Natural killer cell treated with Interleukin-12 subunit alpha and Interleukin-12 subunit beta and Interleukin-15 and Interleukin-18, amount 100 ng/mL, for 72 hours (primary cell): Measurements from ENCODE around the gene GPR37L1. TPM values are rescaled to one million over a fixed set of nuclear protein-coding genes. Genes with fewer than 3 reads are reported as not detected.

Source experiments
- ATAC-seq, 2 donors: fragments of 150-1000 bp; cut with Tn5 transposase in 1 of 2; sonication (Bioruptor Pico), chemical (Tn5 transposase) in 1 of 2; 2 replicates each; pipeline ENCODE4 v1.10.0; 2021
- DNase-seq: peaks from one replicate; pipeline ENCODE4 v3.0.0; 2022; ENCODE audit warnings: low spot score
- H3K27ac Mint-ChIP-seq, 2 donors: 1 replicate in 1 of 2; 2 replicates in 1 of 2; pipeline ENCODE4 v1.8.0; 2022; ENCODE audit warnings: mixed read lengths in 2 of 2, mild to moderate bottlenecking in 1 of 2, moderate library complexity in 1 of 2
- H3K27me3 Mint-ChIP-seq, 2 donors: 1 replicate in 1 of 2; 2 replicates in 1 of 2; pipeline ENCODE4 v1.8.0; 2022; ENCODE audit warnings: mixed read lengths in 2 of 2
- H3K36me3 Mint-ChIP-seq: one replicate; pipeline ENCODE4 v1.8.0; 2022; ENCODE audit warnings: mixed read lengths
- H3K4me1 Mint-ChIP-seq, 2 donors: 1 replicate in 1 of 2; 2 replicates in 1 of 2; pipeline ENCODE4 v1.8.0; 2022; ENCODE audit warnings: low read depth in 2 of 2, mixed read lengths in 2 of 2, mild to moderate bottlenecking in 1 of 2
- H3K4me3 Mint-ChIP-seq: one replicate; pipeline ENCODE4 v1.8.0; 2022; ENCODE audit warnings: mixed read lengths
- H3K9me3 Mint-ChIP-seq: 2 replicates; pipeline ENCODE4 v1.8.0; 2022; ENCODE audit warnings: mixed read lengths
- total RNA-seq, 2 donors: library from RNA; stranded (reverse); gene quantifications; one replicate each; pipeline ENCODE4 v1.2.3, GENCODE V29; 2022

Gene GPR37L1
- total RNA-seq, 2 donors from 2014 or later, result not detected

- Mint-ChIP-seq H3K27ac (no peak overlapping the region), H3K4me3 (no peak overlapping the region), H3K4me1 (no peaks in the 10 kb centered on the region), H3K27me3 (peaks cover 10 to 13% of the 10 kb centered on the region in 2 donors), H3K9me3 (no peaks in the 10 kb centered on the region), H3K36me3 (no peaks in the 10 kb centered on the region)
- no peak for ATAC-seq
- no peak for DNase-seq
Measured at GRCh38 chr1:202117898-202118371, 4.8 kb upstream of the GPR37L1 start.

DNA sequence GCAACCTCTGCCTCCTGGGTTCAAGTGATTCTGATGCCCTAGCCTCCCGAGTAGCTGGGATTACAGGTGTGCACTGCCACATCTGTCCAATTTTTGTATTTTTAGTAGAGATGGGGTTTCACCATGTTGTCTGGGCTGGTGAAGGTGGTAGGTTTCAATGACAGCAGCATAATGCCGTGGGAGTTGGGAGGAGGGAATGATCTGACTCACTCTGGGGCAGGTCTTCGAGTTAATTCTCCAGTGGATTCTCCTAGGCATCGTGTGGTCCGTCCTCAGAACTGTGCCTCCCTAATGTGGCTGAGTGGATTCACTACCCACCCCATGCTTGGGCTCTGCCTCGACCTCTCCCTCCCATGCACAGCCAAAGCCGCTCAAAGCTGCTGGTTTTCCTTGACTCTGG, 1.7 kb upstream of the GPR37L1 start:
- no peaks in the 10 kb centered on the region for H3K4me1 Mint-ChIP-seq
- no peak overlapping the region for H3K4me3 Mint-ChIP-seq
- H3K27me3 Mint-ChIP-seq, result peaks cover 6 to 13% of the 10 kb centered on the region in 2 donors
- H3K27ac Mint-ChIP-seq, result no peak overlapping the region
- H3K36me3 Mint-ChIP-seq, result no peaks in the 10 kb centered on the region
- DNase-seq (no peak), ATAC-seq (no peak)
- H3K9me3 Mint-ChIP-seq, result no peaks in the 10 kb centered on the region

- DNase-seq (no peak), ATAC-seq (no peak)
- H3K4me3 Mint-ChIP-seq, result no peak overlapping the region
- H3K9me3 Mint-ChIP-seq, result no peaks in the 10 kb centered on the region
- no peak overlapping the region for H3K27ac Mint-ChIP-seq
- H3K36me3 Mint-ChIP-seq, result no peaks in the 10 kb centered on the region
- H3K27me3 Mint-ChIP-seq, result peaks cover 10 to 13% of the 10 kb centered on the region in 2 donors
- H3K4me1 Mint-ChIP-seq, result no peaks in the 10 kb centered on the region
Measured at GRCh38 chr1:202123336-202123813, 658 bp downstream of the GPR37L1 start.

DNA sequence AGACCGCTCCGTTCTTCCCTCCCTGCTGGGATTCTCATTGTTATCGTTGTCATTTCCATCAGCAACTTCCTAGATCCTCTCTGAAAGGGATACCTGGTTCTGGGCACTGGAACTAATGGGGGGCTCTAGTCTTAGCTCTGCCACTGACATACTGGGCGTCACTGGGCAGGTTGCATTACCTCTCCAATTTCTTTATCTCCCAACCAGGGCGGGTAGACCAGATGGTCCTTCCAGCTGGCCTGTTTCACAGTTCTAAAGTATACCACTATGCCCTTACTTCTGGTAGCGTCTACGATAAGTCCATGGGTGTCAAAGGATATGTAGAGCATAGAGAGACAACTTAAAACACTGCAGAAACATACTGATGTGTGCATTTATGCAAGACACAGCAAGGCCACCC, 1.4 kb downstream of the GPR37L1 start:
- H3K9me3 Mint-ChIP-seq, result no peaks in the 10 kb centered on the region
- H3K4me3 Mint-ChIP-seq, result no peak overlapping the region
- no peaks in the 10 kb centered on the region for H3K4me1 Mint-ChIP-seq
- no peak overlapping the region for H3K27ac Mint-ChIP-seq
- H3K27me3 Mint-ChIP-seq, result peaks cover 10 to 13% of the 10 kb centered on the region in 2 donors
- DNase-seq, result no peak
- ATAC-seq, result no peak
- H3K36me3 Mint-ChIP-seq, result no peaks in the 10 kb centered on the region

GRCh38 chr1:202125611-202126010, 2.9 kb downstream of the GPR37L1 start:
- ATAC-seq (no peak), DNase-seq (no peak)
- Mint-ChIP-seq H3K27ac (no peak overlapping the region), H3K9me3 (no peaks in the 10 kb centered on the region), H3K4me3 (no peak overlapping the region), H3K4me1 (no peaks in the 10 kb centered on the region), H3K27me3 (peaks cover 10 to 13% of the 10 kb centered on the region in 2 donors), H3K36me3 (no peaks in the 10 kb centered on the region)

DNA sequence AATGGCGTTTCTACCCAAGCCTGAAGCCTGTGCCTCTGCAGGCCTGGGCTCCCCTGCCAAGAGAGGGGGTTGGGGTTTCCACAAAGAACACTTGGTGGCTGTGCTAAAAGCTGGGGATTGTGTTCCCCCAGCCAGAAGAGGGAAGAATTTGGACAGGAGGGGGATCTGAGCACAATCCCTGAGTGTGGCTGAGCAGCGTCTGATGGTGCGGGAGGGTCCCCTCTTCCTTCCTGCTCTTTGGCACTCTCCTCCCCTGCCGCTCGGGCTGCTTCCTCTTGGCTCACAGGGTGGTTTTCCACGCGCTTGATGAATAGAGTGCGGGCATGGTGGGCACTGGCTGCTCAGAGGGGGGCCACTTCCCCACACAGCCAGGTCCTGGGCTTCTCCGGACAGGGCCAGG, 3.7 kb downstream of the GPR37L1 start:
- no peak overlapping the region for H3K27ac Mint-ChIP-seq

GRCh38 chr1:202127061-202127460, 4.3 kb downstream of the GPR37L1 start:
- H3K4me1 Mint-ChIP-seq, result no peaks in the 10 kb centered on the region
- H3K27me3 Mint-ChIP-seq, result peaks cover 4 to 5% of the 10 kb centered on the region in 2 donors
- H3K27ac Mint-ChIP-seq, result no peak overlapping the region
- ATAC-seq, result no peak
- no peak overlapping the region for H3K4me3 Mint-ChIP-seq
- H3K9me3 Mint-ChIP-seq, result no peaks in the 10 kb centered on the region
- H3K36me3 Mint-ChIP-seq, result no peaks in the 10 kb centered on the region
- no peak for DNase-seq

More for the DNA sequence above, 3.7 kb downstream of the GPR37L1 start:
- no peaks in the 10 kb centered on the region for H3K4me1 Mint-ChIP-seq
- no peaks in the 10 kb centered on the region for H3K36me3 Mint-ChIP-seq
- no peaks in the 10 kb centered on the region for H3K9me3 Mint-ChIP-seq
- no peak for DNase-seq
- no peak for ATAC-seq
- H3K4me3 Mint-ChIP-seq, result no peak overlapping the region
- peaks cover 9 to 10% of the 10 kb centered on the region in 2 donors for H3K27me3 Mint-ChIP-seq

DNA sequence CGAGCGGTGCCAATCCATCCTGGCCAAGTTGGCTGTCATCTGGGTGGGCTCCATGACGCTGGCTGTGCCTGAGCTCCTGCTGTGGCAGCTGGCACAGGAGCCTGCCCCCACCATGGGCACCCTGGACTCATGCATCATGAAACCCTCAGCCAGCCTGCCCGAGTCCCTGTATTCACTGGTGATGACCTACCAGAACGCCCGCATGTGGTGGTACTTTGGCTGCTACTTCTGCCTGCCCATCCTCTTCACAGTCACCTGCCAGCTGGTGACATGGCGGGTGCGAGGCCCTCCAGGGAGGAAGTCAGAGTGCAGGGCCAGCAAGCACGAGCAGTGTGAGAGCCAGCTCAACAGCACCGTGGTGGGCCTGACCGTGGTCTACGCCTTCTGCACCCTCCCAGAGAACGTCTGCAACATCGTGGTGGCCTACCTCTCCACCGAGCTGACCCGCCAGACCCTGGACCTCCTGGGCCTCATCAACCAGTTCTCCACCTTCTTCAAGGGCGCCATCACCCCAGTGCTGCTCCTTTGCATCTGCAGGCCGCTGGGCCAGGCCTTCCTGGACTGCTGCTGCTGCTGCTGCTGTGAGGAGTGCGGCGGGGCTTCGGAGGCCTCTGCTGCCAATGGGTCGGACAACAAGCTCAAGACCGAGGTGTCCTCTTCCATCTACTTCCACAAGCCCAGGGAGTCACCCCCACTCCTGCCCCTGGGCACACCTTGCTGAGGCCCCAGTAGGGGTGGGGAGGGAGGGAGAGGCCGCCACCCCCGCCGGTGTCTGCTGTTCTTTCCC, 5.3 kb downstream of the GPR37L1 start:
- H3K27me3 Mint-ChIP-seq, result peaks cover 4 to 5% of the 10 kb centered on the region in 2 donors
- no peak overlapping the region for H3K27ac Mint-ChIP-seq
- ATAC-seq (peak in 1 of 2 donors; percentile 30), DNase-seq (no peak)
- no peaks in the 10 kb centered on the region for H3K4me1 Mint-ChIP-seq
- H3K9me3 Mint-ChIP-seq, result no peaks in the 10 kb centered on the region
- no peaks in the 10 kb centered on the region for H3K36me3 Mint-ChIP-seq
- no peak overlapping the region for H3K4me3 Mint-ChIP-seq

- H3K27me3 Mint-ChIP-seq, result peaks cover 0 to 4% of the 10 kb centered on the region in 2 donors
- DNase-seq, result no peak
- H3K27ac Mint-ChIP-seq, result no peak overlapping the region
- no peaks in the 10 kb centered on the region for H3K36me3 Mint-ChIP-seq
- no peak overlapping the region for H3K4me3 Mint-ChIP-seq
- peak in 1 of 2 donors; percentile 34 for ATAC-seq
- H3K4me1 Mint-ChIP-seq, result no peaks in the 10 kb centered on the region
- no peaks in the 10 kb centered on the region for H3K9me3 Mint-ChIP-seq
Measured at GRCh38 chr1:202129453-202130296, 7.0 kb downstream of the GPR37L1 start.

GRCh38 chr1:202130297-202130721, 7.6 kb downstream of the GPR37L1 start:
- H3K27me3 Mint-ChIP-seq, result peaks cover 0 to 4% of the 10 kb centered on the region in 2 donors
- H3K36me3 Mint-ChIP-seq, result no peaks in the 10 kb centered on the region
- H3K4me1 Mint-ChIP-seq, result no peaks in the 10 kb centered on the region
- no peak for DNase-seq
- H3K27ac Mint-ChIP-seq, result no peak overlapping the region
- no peak for ATAC-seq
- H3K9me3 Mint-ChIP-seq, result no peaks in the 10 kb centered on the region
- H3K4me3 Mint-ChIP-seq, result no peak overlapping the region

- Mint-ChIP-seq H3K9me3 (no peaks in the 10 kb centered on the region), H3K4me1 (no peaks in the 10 kb centered on the region), H3K36me3 (no peaks in the 10 kb centered on the region), H3K27ac (no peak overlapping the region), H3K27me3 (peaks cover 0 to 4% of the 10 kb centered on the region in 2 donors), H3K4me3 (no peak overlapping the region)
- ATAC-seq (no peak), DNase-seq (no peak)
Measured at GRCh38 chr1:202130816-202131522, 8.3 kb downstream of the GPR37L1 start.

GRCh38 chr1:202131956-202132821, 9.5 kb downstream of the GPR37L1 start:
- ATAC-seq, result no peak
- Mint-ChIP-seq H3K27ac (no peak overlapping the region), H3K4me1 (no peaks in the 10 kb centered on the region)

DNA sequence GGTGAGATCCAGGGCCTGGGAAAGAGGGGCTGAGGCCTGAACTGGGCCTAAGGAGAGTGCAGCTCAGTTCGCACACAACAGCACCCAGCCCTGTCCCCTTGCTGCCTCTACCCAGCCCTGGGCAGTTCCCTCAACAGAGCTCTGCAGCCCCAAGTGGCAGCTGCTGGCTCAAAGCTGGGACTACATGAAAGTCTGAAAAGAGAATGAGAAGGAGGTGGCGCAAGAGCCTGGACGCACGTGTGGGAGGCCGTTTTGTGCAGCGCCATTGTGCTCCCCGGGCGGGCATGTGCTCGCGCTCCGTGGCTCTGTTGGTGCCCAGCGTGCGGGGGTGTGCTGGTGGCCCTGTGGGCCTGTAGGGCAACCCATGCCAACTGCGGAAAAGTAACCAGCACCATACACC, 10.3 kb downstream of the GPR37L1 start:
- H3K36me3 Mint-ChIP-seq, result no peaks in the 10 kb centered on the region
- H3K27ac Mint-ChIP-seq, result no peak overlapping the region
- no peak overlapping the region for H3K4me3 Mint-ChIP-seq
- H3K4me1 Mint-ChIP-seq, result peaks cover 0 to under 1% of the 10 kb centered on the region in 2 donors
- H3K9me3 Mint-ChIP-seq, result no peaks in the 10 kb centered on the region
- no peak for ATAC-seq
- DNase-seq, result no peak
- H3K27me3 Mint-ChIP-seq, result no peaks in the 10 kb centered on the region

More at GRCh38 chr1:202131956-202132821, 9.5 kb downstream of the GPR37L1 start:
- H3K27me3 Mint-ChIP-seq, result peaks cover 0 to 3% of the 10 kb centered on the region in 2 donors
- no peak overlapping the region for H3K4me3 Mint-ChIP-seq
- no peaks in the 10 kb centered on the region for H3K36me3 Mint-ChIP-seq
- no peak for DNase-seq
- H3K9me3 Mint-ChIP-seq, result no peaks in the 10 kb centered on the region
